GM12875 (cell line): ENCODE results near the gene ASB1.

Experiments
- H3K4me3 ChIP-seq: one replicate; pipeline ENCODE4 v1.5.1; 2011; ENCODE audit warnings: low read depth, low read length, control low read depth
- TF ChIP-seq, protein P1 (sequence below): IDR thresholded peaks from 2 replicates; pipeline ENCODE4 v1.5.1; 2011; ENCODE audit warnings: low read depth, mild to moderate bottlenecking, control low read depth, inconsistent platforms, low read length, moderate library complexity, borderline replicate concordance; ENCODE audit not compliant: insufficient read depth

ASB1 gene

DNA sequence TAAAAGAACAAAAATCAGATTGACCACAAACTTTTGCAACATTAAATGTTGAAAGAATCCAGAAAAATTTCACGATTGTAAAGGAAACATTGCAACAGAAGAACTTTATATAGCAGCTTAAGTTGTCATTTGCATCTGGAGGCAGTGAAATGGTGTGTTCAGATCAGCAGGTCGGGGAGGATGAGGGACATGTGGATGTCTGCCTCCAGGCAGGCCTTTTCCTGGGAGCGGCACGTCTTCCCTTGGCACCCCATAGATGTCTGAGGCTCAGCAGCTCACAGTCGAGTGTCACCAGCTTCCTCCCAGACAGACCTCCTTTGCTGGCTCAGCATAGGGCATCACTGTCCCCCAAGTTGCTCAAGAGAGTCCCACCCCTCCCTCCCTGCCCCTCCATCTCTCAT is 44.3 kb upstream of the ASB1 start:
- TF ChIP-seq, protein P1, sequence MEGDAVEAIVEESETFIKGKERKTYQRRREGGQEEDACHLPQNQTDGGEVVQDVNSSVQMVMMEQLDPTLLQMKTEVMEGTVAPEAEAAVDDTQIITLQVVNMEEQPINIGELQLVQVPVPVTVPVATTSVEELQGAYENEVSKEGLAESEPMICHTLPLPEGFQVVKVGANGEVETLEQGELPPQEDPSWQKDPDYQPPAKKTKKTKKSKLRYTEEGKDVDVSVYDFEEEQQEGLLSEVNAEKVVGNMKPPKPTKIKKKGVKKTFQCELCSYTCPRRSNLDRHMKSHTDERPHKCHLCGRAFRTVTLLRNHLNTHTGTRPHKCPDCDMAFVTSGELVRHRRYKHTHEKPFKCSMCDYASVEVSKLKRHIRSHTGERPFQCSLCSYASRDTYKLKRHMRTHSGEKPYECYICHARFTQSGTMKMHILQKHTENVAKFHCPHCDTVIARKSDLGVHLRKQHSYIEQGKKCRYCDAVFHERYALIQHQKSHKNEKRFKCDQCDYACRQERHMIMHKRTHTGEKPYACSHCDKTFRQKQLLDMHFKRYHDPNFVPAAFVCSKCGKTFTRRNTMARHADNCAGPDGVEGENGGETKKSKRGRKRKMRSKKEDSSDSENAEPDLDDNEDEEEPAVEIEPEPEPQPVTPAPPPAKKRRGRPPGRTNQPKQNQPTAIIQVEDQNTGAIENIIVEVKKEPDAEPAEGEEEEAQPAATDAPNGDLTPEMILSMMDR: no peak
- H3K4me3 ChIP-seq: no peak overlapping the region

GRCh38 chr2:238383135-238383534 is 43.6 kb upstream of the ASB1 start:
- TF ChIP-seq, protein P1: no peak
- no peak overlapping the region for H3K4me3 ChIP-seq

- TF ChIP-seq, protein P1: no peak
- H3K4me3 ChIP-seq: no peak overlapping the region
These were observed 42.9 kb upstream of the ASB1 start for GRCh38 chr2:238383743-238384380.

GRCh38 chr2:238387332-238387731 is 39.4 kb upstream of the ASB1 start:
- no peak overlapping the region for H3K4me3 ChIP-seq
- TF ChIP-seq, protein P1: no peak

DNA sequence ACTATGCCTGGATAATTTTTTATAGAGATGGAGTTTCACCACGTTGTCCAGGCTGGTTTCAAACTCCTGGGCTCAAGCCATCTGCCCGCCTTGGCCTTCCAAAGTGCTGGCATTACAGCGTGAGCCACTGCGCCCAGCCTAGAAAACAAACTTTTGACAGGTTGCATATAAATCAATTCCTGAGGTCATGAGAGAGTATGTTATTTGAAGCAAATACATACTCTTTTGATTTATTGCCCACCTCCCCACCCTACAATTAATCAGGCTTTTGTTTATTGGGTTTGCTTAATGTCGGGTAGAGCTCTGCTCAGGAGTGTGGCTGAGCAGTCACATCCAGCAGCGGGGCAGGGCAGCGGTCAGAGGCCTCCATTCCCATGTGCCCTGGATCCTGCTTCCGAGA is 37.9 kb upstream of the ASB1 start:
- no peak overlapping the region for H3K4me3 ChIP-seq
- TF ChIP-seq, protein P1: no peak

- H3K4me3 ChIP-seq: no peak overlapping the region
- TF ChIP-seq, protein P1: no peak
These were observed 36.6 kb upstream of the ASB1 start for GRCh38 chr2:238389988-238390589.

- TF ChIP-seq, protein P1: no peak
- no peak overlapping the region for H3K4me3 ChIP-seq
These were observed 35.6 kb upstream of the ASB1 start for GRCh38 chr2:238391042-238391689.
